Neural cell (in vitro differentiated cells): ENCODE data around the gene HIGD1C. TPM values are rescaled to one million over a fixed set of nuclear protein-coding genes. Genes with fewer than 3 reads are reported as not detected.
"Not testable (repeated sequence)": the region's sequence is repeated elsewhere in the genome, so short reads cannot be mapped to it uniquely, and the experiment has no call there.

Experiments used
- H2AFZ ChIP-seq: fragments of 200-600, 300-800 bp; sonication (generic), shearing (Covaris generic); 2 replicates; pipeline ENCODE4 v1.6.0; 2014; ENCODE audit warnings: low read depth, mild to moderate bottlenecking, antibody characterized with exemption, low read length, moderate library complexity
- H3F3A ChIP-seq: fragments of 200-600 bp; shearing (Covaris generic); 2 replicates; pipeline ENCODE4 v1.6.1; 2016; ENCODE audit warnings: mild to moderate bottlenecking, moderate library complexity, mixed read lengths, antibody characterized with exemption, low read length; ENCODE audit not compliant: insufficient read depth, poor library complexity, severe bottlenecking
- H3K27ac ChIP-seq: fragments of 200-600, 300-800 bp; sonication (generic), shearing (Covaris generic); 2 replicates; pipeline ENCODE4 v1.5.1; 2014; ENCODE audit warnings: mild to moderate bottlenecking, low read length, moderate library complexity
- H3K27me3 ChIP-seq: fragments of 300-800, 200-600 bp; sonication (generic), shearing (Covaris generic); 2 replicates; pipeline ENCODE4 v1.6.0; 2014; ENCODE audit warnings: mild to moderate bottlenecking, low read depth, low read length, moderate library complexity; ENCODE audit not compliant: insufficient read depth
- H3K36me3 ChIP-seq: fragments of 300-800, 200-600 bp; sonication (generic), shearing (Covaris generic); 2 replicates; pipeline ENCODE4 v1.5.1; 2014; ENCODE audit warnings: mild to moderate bottlenecking, antibody characterized with exemption, low read length, moderate library complexity; ENCODE audit not compliant: insufficient read depth
- H3K4me2 ChIP-seq: fragments of 300-800, 200-600 bp; sonication (generic), shearing (Covaris generic); 2 replicates; pipeline ENCODE4 v1.6.0; 2014; ENCODE audit warnings: mild to moderate bottlenecking, low read length
- H3K4me3 ChIP-seq: fragments of 300-800, 200-600 bp; sonication (generic), shearing (Covaris generic); 2 replicates; pipeline ENCODE4 v1.5.1; 2014; ENCODE audit warnings: mild to moderate bottlenecking, low read length, moderate library complexity
- H3K79me2 ChIP-seq: fragments of 200-600 bp; shearing (Covaris generic); replicated peaks from 2 replicates; pipeline ENCODE4 v1.6.0; 2014; ENCODE audit warnings: mild to moderate bottlenecking, low read length, moderate library complexity; ENCODE audit not compliant: insufficient read depth
- H3K9ac ChIP-seq: fragments of 300-800, 200-600 bp; sonication (generic), shearing (Covaris generic); 2 replicates; pipeline ENCODE4 v1.6.1; 2016; ENCODE audit warnings: mild to moderate bottlenecking, low read length, mixed read lengths
- H3K9me2 ChIP-seq: fragments of 200-600 bp; shearing (Covaris generic); 2 replicates; pipeline ENCODE4 v1.6.1; 2016; ENCODE audit warnings: mild to moderate bottlenecking, low read length, mixed read lengths; ENCODE audit not compliant: insufficient read depth
- H3K9me3 ChIP-seq: fragments of 200-600, 300-800 bp; sonication (generic), shearing (Covaris generic); 2 replicates; pipeline ENCODE4 v1.6.1; 2016; ENCODE audit warnings: mild to moderate bottlenecking, mixed run types, low read length, moderate library complexity, mixed read lengths
- H4K20me1 ChIP-seq: fragments of 200-600 bp; shearing (Covaris generic); 2 replicates; pipeline ENCODE4 v1.6.1; 2016; ENCODE audit warnings: mild to moderate bottlenecking, mixed run types; ENCODE audit not compliant: insufficient read depth
- EP300 ChIP-seq: fragments of 450-650 bp; conservative IDR thresholded peaks from 2 replicates; pipeline ENCODE4 v1.6.1; 2014; ENCODE audit warnings: antibody characterized with exemption, mild to moderate bottlenecking, moderate library complexity; ENCODE audit not compliant: poor library complexity, severe bottlenecking
- EZH2 ChIP-seq: fragments of 200-600, 300-800 bp; shearing (Covaris generic), sonication (generic); IDR thresholded peaks from 2 replicates; pipeline ENCODE4 v1.6.1; 2014; ENCODE audit warnings: antibody characterized with exemption, low read length, borderline replicate concordance, mild to moderate bottlenecking; ENCODE audit not compliant: insufficient read depth, poor library complexity, severe bottlenecking
- MXI1 ChIP-seq: fragments of 450-650 bp; conservative IDR thresholded peaks from 2 replicates; pipeline ENCODE4 v1.6.1; 2014; ENCODE audit warnings: antibody characterized with exemption, mild to moderate bottlenecking; ENCODE audit not compliant: poor library complexity, severe bottlenecking
- POLR2AphosphoS5 ChIP-seq: IDR thresholded peaks from 2 replicates; pipeline ENCODE4 v1.6.1; 2012
- RAD21 ChIP-seq: fragments of 450-650 bp; conservative IDR thresholded peaks from 2 replicates; pipeline ENCODE4 v1.6.1; 2014; ENCODE audit warnings: antibody characterized with exemption, mild to moderate bottlenecking, moderate library complexity
- SMC3 ChIP-seq: fragments of 450-650 bp; conservative IDR thresholded peaks from 2 replicates; pipeline ENCODE4 v1.6.1; 2014; ENCODE audit warnings: antibody characterized with exemption, mild to moderate bottlenecking, moderate library complexity; ENCODE audit not compliant: poor library complexity
- TAF1 ChIP-seq: IDR thresholded peaks from 2 replicates; pipeline ENCODE4 v1.6.1; 2012; ENCODE audit warnings: low read depth
- polyA plus RNA-seq: library from polyadenylated mRNA; depleted of rRNA; stranded (reverse); fragments of >200 nt; gene quantifications from 2 replicates; pipeline ENCODE4 v1.2.3, GENCODE V29; 2014
- TF ChIP-seq, protein P1 (sequence below): fragments of 450-650 bp; IDR thresholded peaks from 2 replicates; pipeline ENCODE4 v1.5.1; 2014; ENCODE audit warnings: antibody characterized with exemption, mild to moderate bottlenecking, moderate library complexity; ENCODE audit not compliant: poor library complexity, severe bottlenecking
- TF ChIP-seq, protein P2 (sequence below): IDR thresholded peaks from 2 replicates; pipeline ENCODE4 v1.6.1; 2012; ENCODE audit warnings: borderline replicate concordance

The HIGD1C gene
- polyA plus RNA-seq, 1 donor from 2014 or later = not detected

DNA sequence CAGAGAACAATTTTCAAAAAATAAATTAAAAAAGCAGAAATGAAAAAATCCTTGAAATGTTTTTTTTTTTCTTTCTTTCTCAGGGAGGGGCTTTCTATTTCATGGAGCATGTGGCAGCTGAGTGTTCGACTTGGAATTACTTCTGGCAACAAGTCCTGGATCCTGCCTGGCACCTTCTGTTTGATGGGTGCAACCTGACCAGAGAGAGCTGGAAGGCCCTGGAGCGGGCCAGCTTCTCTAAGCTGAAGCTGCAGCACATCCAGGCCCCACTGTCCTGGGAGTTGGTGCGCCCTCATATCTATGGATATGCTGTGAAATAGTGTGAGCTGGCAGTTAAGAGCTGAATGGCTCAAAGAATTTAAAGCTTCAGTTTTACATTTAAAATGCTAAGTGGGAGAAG lies 22.5 kb upstream of the HIGD1C start:
- no peaks in the 10 kb centered on the region for H3K36me3 ChIP-seq
- no peak overlapping the region for H3K27ac ChIP-seq

DNA sequence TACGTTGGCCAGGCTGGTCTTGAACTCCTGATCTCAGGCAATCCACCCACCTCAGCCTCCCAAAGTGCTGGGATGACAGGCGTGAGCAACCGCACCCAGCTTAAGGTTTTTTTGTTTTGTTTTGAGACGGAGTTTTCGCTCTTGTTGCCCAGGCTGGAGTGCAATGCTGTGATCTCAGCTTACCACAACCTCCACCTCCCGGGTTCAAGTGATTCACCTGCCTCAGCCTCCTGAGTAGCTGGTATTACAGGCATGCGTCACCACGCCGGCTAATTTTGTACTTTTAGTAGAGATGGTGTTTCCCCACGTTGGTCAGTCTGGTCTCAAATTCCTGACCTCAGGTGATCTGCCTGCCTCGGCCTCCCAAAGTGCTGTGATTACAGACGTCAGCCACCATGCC lies 21.9 kb upstream of the HIGD1C start:
- not testable (repeated sequence) for H3K27ac ChIP-seq, H3K36me3 ChIP-seq, H3K4me2 ChIP-seq, H3F3A ChIP-seq, H3K9me3 ChIP-seq, H3K9ac ChIP-seq, H4K20me1 ChIP-seq, H2AFZ ChIP-seq, H3K9me2 ChIP-seq, H3K79me2 ChIP-seq, H3K27me3 ChIP-seq, H3K4me3 ChIP-seq

More for the DNA sequence above, 22.5 kb upstream of the HIGD1C start:
- no peak overlapping the region for H3K4me3 ChIP-seq
- H2AFZ ChIP-seq = no peak overlapping the region
- no peaks in the 10 kb centered on the region for H3K79me2 ChIP-seq
- H4K20me1 ChIP-seq = no peaks in the 10 kb centered on the region
- H3F3A ChIP-seq = no peaks in the 10 kb centered on the region
- H3K9me3 ChIP-seq = no peaks in the 10 kb centered on the region
- H3K4me2 ChIP-seq = no peak overlapping the region
- TF ChIP-seq RAD21 (no peak), SMC3 (no peak), TAF1 (no peak)
- TF ChIP-seq, protein P1, sequence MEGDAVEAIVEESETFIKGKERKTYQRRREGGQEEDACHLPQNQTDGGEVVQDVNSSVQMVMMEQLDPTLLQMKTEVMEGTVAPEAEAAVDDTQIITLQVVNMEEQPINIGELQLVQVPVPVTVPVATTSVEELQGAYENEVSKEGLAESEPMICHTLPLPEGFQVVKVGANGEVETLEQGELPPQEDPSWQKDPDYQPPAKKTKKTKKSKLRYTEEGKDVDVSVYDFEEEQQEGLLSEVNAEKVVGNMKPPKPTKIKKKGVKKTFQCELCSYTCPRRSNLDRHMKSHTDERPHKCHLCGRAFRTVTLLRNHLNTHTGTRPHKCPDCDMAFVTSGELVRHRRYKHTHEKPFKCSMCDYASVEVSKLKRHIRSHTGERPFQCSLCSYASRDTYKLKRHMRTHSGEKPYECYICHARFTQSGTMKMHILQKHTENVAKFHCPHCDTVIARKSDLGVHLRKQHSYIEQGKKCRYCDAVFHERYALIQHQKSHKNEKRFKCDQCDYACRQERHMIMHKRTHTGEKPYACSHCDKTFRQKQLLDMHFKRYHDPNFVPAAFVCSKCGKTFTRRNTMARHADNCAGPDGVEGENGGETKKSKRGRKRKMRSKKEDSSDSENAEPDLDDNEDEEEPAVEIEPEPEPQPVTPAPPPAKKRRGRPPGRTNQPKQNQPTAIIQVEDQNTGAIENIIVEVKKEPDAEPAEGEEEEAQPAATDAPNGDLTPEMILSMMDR = no peak
- H3K9ac ChIP-seq = no peak overlapping the region
- H3K9me2 ChIP-seq = no peaks in the 10 kb centered on the region
- no peaks in the 10 kb centered on the region for H3K27me3 ChIP-seq

DNA sequence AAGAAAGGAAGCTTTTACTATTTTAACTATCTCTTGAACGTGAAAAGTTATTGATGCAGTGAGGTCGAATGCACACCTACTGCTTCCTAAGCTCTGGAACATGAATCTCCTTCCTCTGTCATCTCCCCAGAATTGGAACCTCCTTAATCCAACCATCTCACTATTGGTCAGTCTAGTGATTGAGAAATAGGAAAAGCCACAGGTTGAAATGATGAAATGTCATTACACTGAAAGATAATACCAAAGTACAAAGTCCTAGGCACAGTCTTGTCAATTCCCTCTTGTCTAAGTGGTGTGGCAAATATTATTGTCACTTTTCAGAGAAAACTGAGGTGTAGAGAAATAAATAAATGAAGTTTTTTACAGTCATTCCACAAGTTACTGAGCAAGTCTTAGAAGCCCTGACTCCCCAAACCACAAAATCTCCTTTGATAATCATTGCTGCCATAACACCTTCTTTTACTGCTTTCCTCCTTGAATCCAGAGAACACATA lies 19.5 kb upstream of the HIGD1C start:
- Histone ChIP-seq H3F3A (no peaks in the 10 kb centered on the region), H3K36me3 (no peaks in the 10 kb centered on the region), H3K9me3 (no peaks in the 10 kb centered on the region), H2AFZ (no peak overlapping the region), H4K20me1 (no peaks in the 10 kb centered on the region), H3K9me2 (no peaks in the 10 kb centered on the region), H3K79me2 (no peaks in the 10 kb centered on the region), H3K4me3 (no peak overlapping the region), H3K9ac (no peak overlapping the region), H3K27ac (no peak overlapping the region), H3K27me3 (no peaks in the 10 kb centered on the region), H3K4me2 (no peak overlapping the region)
- TF ChIP-seq, protein P2, sequence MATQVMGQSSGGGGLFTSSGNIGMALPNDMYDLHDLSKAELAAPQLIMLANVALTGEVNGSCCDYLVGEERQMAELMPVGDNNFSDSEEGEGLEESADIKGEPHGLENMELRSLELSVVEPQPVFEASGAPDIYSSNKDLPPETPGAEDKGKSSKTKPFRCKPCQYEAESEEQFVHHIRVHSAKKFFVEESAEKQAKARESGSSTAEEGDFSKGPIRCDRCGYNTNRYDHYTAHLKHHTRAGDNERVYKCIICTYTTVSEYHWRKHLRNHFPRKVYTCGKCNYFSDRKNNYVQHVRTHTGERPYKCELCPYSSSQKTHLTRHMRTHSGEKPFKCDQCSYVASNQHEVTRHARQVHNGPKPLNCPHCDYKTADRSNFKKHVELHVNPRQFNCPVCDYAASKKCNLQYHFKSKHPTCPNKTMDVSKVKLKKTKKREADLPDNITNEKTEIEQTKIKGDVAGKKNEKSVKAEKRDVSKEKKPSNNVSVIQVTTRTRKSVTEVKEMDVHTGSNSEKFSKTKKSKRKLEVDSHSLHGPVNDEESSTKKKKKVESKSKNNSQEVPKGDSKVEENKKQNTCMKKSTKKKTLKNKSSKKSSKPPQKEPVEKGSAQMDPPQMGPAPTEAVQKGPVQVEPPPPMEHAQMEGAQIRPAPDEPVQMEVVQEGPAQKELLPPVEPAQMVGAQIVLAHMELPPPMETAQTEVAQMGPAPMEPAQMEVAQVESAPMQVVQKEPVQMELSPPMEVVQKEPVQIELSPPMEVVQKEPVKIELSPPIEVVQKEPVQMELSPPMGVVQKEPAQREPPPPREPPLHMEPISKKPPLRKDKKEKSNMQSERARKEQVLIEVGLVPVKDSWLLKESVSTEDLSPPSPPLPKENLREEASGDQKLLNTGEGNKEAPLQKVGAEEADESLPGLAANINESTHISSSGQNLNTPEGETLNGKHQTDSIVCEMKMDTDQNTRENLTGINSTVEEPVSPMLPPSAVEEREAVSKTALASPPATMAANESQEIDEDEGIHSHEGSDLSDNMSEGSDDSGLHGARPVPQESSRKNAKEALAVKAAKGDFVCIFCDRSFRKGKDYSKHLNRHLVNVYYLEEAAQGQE = no peak
- TF ChIP-seq EZH2 = no peak
- no peak for TF ChIP-seq RAD21
- TF ChIP-seq, protein P1 = no peak
- TF ChIP-seq SMC3 = no peak
- TF ChIP-seq POLR2AphosphoS5 = no peak
- TF ChIP-seq MXI1 = no peak
- no peak for TF ChIP-seq EP300
- TF ChIP-seq TAF1 = no peak
